Ascending aorta (tissue), 2 donors: ENCODE data around the gene LCE3D. TPM values are rescaled to one million over a fixed set of nuclear protein-coding genes. Genes with fewer than 3 reads are reported as not detected.

Experiments
- DNase-seq, 2 donors: peaks; one replicate each; pipeline ENCODE4 v3.0.0-alpha.2; 2019; ENCODE audit warnings: low spot score in 2 of 2
- H3K27ac ChIP-seq, 2 donors: fragments of 200-600 bp; sonication (generic); one replicate each; pipeline ENCODE4 v1.5.1; 2016 to 2017; ENCODE audit warnings: mild to moderate bottlenecking in 1 of 2
- H3K27me3 ChIP-seq: fragments of 200-600 bp; sonication (generic); one replicate; pipeline ENCODE4 v1.5.1; 2017
- H3K36me3 ChIP-seq, 2 donors: fragments of 200-600 bp; sonication (generic); one replicate each; pipeline ENCODE4 v1.5.1; 2016
- H3K4me1 ChIP-seq, 2 donors: fragments of 200-600 bp; sonication (generic); one replicate each; pipeline ENCODE4 v1.5.1; 2016 to 2017; ENCODE audit warnings: mild to moderate bottlenecking in 1 of 2
- H3K4me3 ChIP-seq, 2 donors: fragments of 200-600 bp; sonication (generic); one replicate each; pipeline ENCODE4 v1.5.1; 2016 to 2017; ENCODE audit warnings: mild to moderate bottlenecking in 1 of 2
- H3K9me3 ChIP-seq, 2 donors: fragments of 200-600 bp; sonication (generic); one replicate each; pipeline ENCODE4 v1.5.1; 2016
- intact Hi-C: fragments of 100-400 bp; cut with DNase I; formaldehyde crosslinking; loops from one replicate; pipeline ENCODE4 v1.15.1; 2023
- total RNA-seq: library from RNA; depleted of rRNA; stranded (reverse); fragments of >200 nt; gene quantifications from one replicate; pipeline ENCODE4 v1.1.0, GENCODE V29; 2016
- TF ChIP-seq, protein P1 (sequence below), 3 experiments: fragments of 200-600 bp in 2 of 3; fragments of 450-650 bp in 1 of 3; sonication (generic) in 2 of 3; IDR thresholded peaks; one replicate each; pipeline ENCODE4 v1.5.1; 2016 to 2019; ENCODE audit warnings: antibody characterized with exemption in 3 of 3, mild to moderate bottlenecking in 1 of 3, moderate library complexity in 1 of 3

LCE3D gene
- total RNA-seq, 1 donor from 2014 or later, result not detected

DNA sequence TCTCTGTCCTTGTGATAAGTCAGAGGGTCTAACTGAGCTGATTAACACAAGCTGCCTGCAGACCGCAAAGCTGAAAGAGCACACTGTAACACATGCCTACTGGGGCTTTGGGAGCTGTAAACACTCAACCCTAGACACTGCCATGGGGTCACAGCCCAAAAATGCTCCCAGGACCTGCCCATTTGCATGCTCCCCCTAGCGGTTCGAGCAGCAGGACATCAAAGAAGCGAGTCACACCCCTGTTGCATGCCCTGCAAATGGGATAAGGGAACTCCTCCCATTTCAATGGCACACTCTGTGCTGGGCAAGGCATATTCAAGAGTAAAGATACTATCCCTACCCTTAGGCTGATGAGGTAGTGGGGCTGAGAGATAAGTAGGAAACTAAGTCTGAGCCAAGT, 36.5 kb downstream of the LCE3D start:
- Histone ChIP-seq H3K36me3 (no peaks in the 10 kb centered on the region), H3K4me1 (no peaks in the 10 kb centered on the region), H3K4me3 (no peak overlapping the region)

GRCh38 chr1:152539901-152540300, 40.4 kb downstream of the LCE3D start:
- Histone ChIP-seq H3K9me3 (no peaks in the 10 kb centered on the region), H3K27me3 (no peaks in the 10 kb centered on the region), H3K27ac (no peak overlapping the region), H3K4me1 (no peaks in the 10 kb centered on the region), H3K4me3 (no peak overlapping the region), H3K36me3 (no peaks in the 10 kb centered on the region)
- intact Hi-C loops, result no loop called here
- DNase-seq, result no peak
- TF ChIP-seq, protein P1, sequence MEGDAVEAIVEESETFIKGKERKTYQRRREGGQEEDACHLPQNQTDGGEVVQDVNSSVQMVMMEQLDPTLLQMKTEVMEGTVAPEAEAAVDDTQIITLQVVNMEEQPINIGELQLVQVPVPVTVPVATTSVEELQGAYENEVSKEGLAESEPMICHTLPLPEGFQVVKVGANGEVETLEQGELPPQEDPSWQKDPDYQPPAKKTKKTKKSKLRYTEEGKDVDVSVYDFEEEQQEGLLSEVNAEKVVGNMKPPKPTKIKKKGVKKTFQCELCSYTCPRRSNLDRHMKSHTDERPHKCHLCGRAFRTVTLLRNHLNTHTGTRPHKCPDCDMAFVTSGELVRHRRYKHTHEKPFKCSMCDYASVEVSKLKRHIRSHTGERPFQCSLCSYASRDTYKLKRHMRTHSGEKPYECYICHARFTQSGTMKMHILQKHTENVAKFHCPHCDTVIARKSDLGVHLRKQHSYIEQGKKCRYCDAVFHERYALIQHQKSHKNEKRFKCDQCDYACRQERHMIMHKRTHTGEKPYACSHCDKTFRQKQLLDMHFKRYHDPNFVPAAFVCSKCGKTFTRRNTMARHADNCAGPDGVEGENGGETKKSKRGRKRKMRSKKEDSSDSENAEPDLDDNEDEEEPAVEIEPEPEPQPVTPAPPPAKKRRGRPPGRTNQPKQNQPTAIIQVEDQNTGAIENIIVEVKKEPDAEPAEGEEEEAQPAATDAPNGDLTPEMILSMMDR (IDR thresholded peaks at IDR 0.05), result no peak

More for the DNA sequence above, 36.5 kb downstream of the LCE3D start:
- TF ChIP-seq, protein P1 (IDR thresholded peaks at IDR 0.05), result no peak
- intact Hi-C loops, result no loop called here
- Histone ChIP-seq H3K27me3 (no peaks in the 10 kb centered on the region), H3K9me3 (no peaks in the 10 kb centered on the region), H3K27ac (no peak overlapping the region)
- DNase-seq, result no peak

GRCh38 chr1:152537496-152537895, 42.8 kb downstream of the LCE3D start:
- Histone ChIP-seq H3K27me3 (no peaks in the 10 kb centered on the region), H3K4me1 (no peaks in the 10 kb centered on the region), H3K27ac (no peak overlapping the region), H3K9me3 (no peaks in the 10 kb centered on the region), H3K36me3 (no peaks in the 10 kb centered on the region), H3K4me3 (no peak overlapping the region)
- intact Hi-C loops, result no loop called here
- TF ChIP-seq, protein P1 (IDR thresholded peaks at IDR 0.05), result no peak
- no peak for DNase-seq

DNA sequence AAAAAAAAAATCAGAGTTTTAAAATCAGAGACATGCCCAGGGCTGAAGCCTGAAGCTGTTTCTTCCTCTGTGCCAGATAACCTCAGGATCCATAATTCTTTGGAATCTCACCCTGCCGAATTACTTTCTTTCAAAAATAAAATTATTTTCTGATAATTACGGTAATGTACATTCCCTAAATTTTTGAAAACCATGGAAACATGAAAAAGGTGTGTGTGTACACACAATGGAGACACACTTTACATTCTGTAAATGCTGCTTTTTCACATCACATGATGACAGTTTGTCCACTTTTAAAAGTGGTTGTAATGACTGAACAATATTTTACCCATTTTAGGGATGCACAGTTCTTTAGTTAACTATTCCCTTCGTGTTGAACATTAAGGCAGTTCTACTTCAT, 44.5 kb downstream of the LCE3D start:
- H3K4me1 ChIP-seq, result no peaks in the 10 kb centered on the region
- TF ChIP-seq, protein P1 (IDR thresholded peaks at IDR 0.05), result no peak
- no peak for DNase-seq
- no peaks in the 10 kb centered on the region for H3K27me3 ChIP-seq
- no peak overlapping the region for H3K4me3 ChIP-seq
- H3K9me3 ChIP-seq, result no peaks in the 10 kb centered on the region
- H3K27ac ChIP-seq, result no peak overlapping the region
- H3K36me3 ChIP-seq, result no peaks in the 10 kb centered on the region
- intact Hi-C loops, result no loop called here

- Histone ChIP-seq H3K9me3 (no peaks in the 10 kb centered on the region), H3K27me3 (no peaks in the 10 kb centered on the region), H3K36me3 (no peaks in the 10 kb centered on the region), H3K4me1 (no peaks in the 10 kb centered on the region), H3K27ac (no peak overlapping the region), H3K4me3 (no peak overlapping the region)
- intact Hi-C loops, result no loop called here
- TF ChIP-seq, protein P1 (IDR thresholded peaks at IDR 0.05), result peak in 1 of 3 experiments; percentile 33
- DNase-seq, result no peak
Measured at GRCh38 chr1:152533327-152533938, 46.9 kb downstream of the LCE3D start.

Other genes starting within 250 kb of the LCE3D start
- not detected for gene FLG2, start 220.5 kb downstream of the LCE3D start, total RNA-seq
- gene CRNN, start 166.3 kb downstream of the LCE3D start, total RNA-seq, result 0.21 TPM
- not detected for gene LCE5A, start 69.7 kb downstream of the LCE3D start, total RNA-seq
- gene CRCT1, start 66.0 kb downstream of the LCE3D start, total RNA-seq, result not detected
- gene LCE3E, start 13.7 kb downstream of the LCE3D start, total RNA-seq, result not detected
- not detected for gene LCE3C, start 19.7 kb upstream of the LCE3D start, total RNA-seq
- gene LCE3B, start 33.3 kb upstream of the LCE3D start, total RNA-seq, result not detected
- not detected for gene LCE3A, start 42.6 kb upstream of the LCE3D start, total RNA-seq
- not detected for gene LCE2D, start 82.9 kb upstream of the LCE3D start, total RNA-seq
- gene LCE2C, start 94.8 kb upstream of the LCE3D start, total RNA-seq, result not detected
- gene LCE2B, start 105.6 kb upstream of the LCE3D start, total RNA-seq, result not detected
- not detected for gene LCE2A, start 117.8 kb upstream of the LCE3D start, total RNA-seq
- not detected for gene LCE4A, start 127.6 kb upstream of the LCE3D start, total RNA-seq
- not detected for gene KPRP, start 177.5 kb upstream of the LCE3D start, total RNA-seq
- gene LCE1F, start 194.6 kb upstream of the LCE3D start, total RNA-seq, result not detected
- gene LCE1E, start 205.7 kb upstream of the LCE3D start, total RNA-seq, result not detected
- not detected for gene LCE1D, start 216.2 kb upstream of the LCE3D start, total RNA-seq
- not detected for gene LCE1C, start 226.1 kb upstream of the LCE3D start, total RNA-seq
- not detected for gene LCE1B, start 231.5 kb upstream of the LCE3D start, total RNA-seq
- not detected for gene LCE1A, start 247.0 kb upstream of the LCE3D start, total RNA-seq